GM12878 (cell line): ENCODE data around the gene TFRC. TPM values are rescaled to one million over a fixed set of nuclear protein-coding genes. Genes with fewer than 3 reads are reported as not detected.
A peak's percentile ranks its signal among the peaks of the same experiment; 100 is the strongest.

Experiments used
- ATAC-seq: fragments of 200-7000 bp; cut with Tn5 transposase; 3 replicates; pipeline ENCODE4 v1.9.1; 2020; ENCODE audit warnings: mild to moderate bottlenecking, moderate library complexity
- BruUV-seq: library from RNA; stranded (reverse); fragments of 400-500 nt; replicated peaks from 2 replicates; lab custom pipeline; 2021; lab: Mats Ljungman, UMichigan
- CTCF ChIA-PET: fragments of 300-600 bp; sonication (Branson Sonifier 250); formaldehyde crosslinking; extraction: SDS; loops from one replicate; lab custom pipeline; 2021; ENCODE audit warnings: inconsistent platforms; lab: Yijun Ruan, JAX
- POLR2A ChIA-PET: fragments of 350-600 bp; formaldehyde crosslinking; extraction: SDS; loops from one replicate; lab custom pipeline; 2021; ENCODE audit warnings: inconsistent platforms; lab: Charles Lee
- RAD21 ChIA-PET: fragments of 300-600 bp; sonication (Branson Sonifier 250); formaldehyde crosslinking; loops from one replicate; lab custom pipeline; 2023; ENCODE audit warnings: antibody characterized with exemption; ENCODE audit not compliant: unreplicated experiment; lab: Charles Lee
- SMC1A ChIA-PET: fragments of 300-600 bp; sonication (Branson Sonifier 250); formaldehyde crosslinking; loops from one replicate; lab custom pipeline; 2023; ENCODE audit not compliant: unreplicated experiment, uncharacterized antibody; lab: Charles Lee
- DNase-seq: peaks from one replicate; pipeline ENCODE4 v3.0.0-alpha.2; 2011; ENCODE audit warnings: low read depth, low spot score
- FAIRE-seq: peaks from 3 replicates; lab custom pipeline; 2011; peaks lifted over from hg19 to GRCh38; lab: Jason Lieb, UNC
- H2AFZ ChIP-seq: 2 replicates; pipeline ENCODE4 v1.6.0; 2011; ENCODE audit warnings: low read depth, low read length, control low read depth; ENCODE audit not compliant: control insufficient read depth
- H3K27ac ChIP-seq: 2 replicates; pipeline ENCODE4 v1.5.1; 2011; ENCODE audit warnings: control low read depth; ENCODE audit not compliant: control insufficient read depth, insufficient read depth
- H3K27me3 ChIP-seq, 2 experiments: replicated peaks in 1 of 2; 2 replicates each; pipeline versions ENCODE4 v1.6.0 to v1.6.1; 2011; ENCODE audit warnings: low read length in 1 of 2; ENCODE audit not compliant: control insufficient read depth in 2 of 2, insufficient read depth in 2 of 2
- H3K36me3 ChIP-seq, 2 experiments: 2 replicates each; pipeline ENCODE4 v1.5.1; 2011; ENCODE audit warnings: low read length in 1 of 2; ENCODE audit not compliant: control insufficient read depth in 2 of 2, insufficient read depth in 2 of 2
- H3K4me1 ChIP-seq: 2 replicates; pipeline ENCODE4 v1.6.1; 2011; ENCODE audit warnings: mild to moderate bottlenecking, low read length, moderate library complexity, mixed read lengths; ENCODE audit not compliant: control insufficient read depth, insufficient read depth
- H3K4me2 ChIP-seq: 2 replicates; pipeline ENCODE4 v1.6.0; 2011; ENCODE audit warnings: control low read depth; ENCODE audit not compliant: control insufficient read depth, insufficient read depth
- H3K4me3 ChIP-seq: fragments of 200-600 bp; sonication (generic); 2 replicates; pipeline ENCODE4 v1.5.1; 2016
- H3K79me2 ChIP-seq: 2 replicates; pipeline ENCODE4 v1.6.0; 2011; ENCODE audit warnings: low read length; ENCODE audit not compliant: control insufficient read depth, insufficient read depth
- H3K9ac ChIP-seq: 2 replicates; pipeline ENCODE4 v1.8.0; 2011; ENCODE audit warnings: low read length, control low read depth, mixed read lengths; ENCODE audit not compliant: control insufficient read depth, insufficient read depth
- H3K9me3 ChIP-seq: replicated peaks from 3 replicates; pipeline ENCODE4 v1.5.1; 2011; ENCODE audit warnings: mild to moderate bottlenecking, low read length; ENCODE audit not compliant: control insufficient read depth, insufficient read depth
- H4K20me1 ChIP-seq: 2 replicates; pipeline ENCODE4 v1.6.0; 2011; ENCODE audit not compliant: control insufficient read depth, insufficient read depth
- BHLHE40 ChIP-seq, 2 experiments: fragments of 450-650 bp in 1 of 2; IDR thresholded peaks; 2 replicates each; pipeline ENCODE4 v1.6.1; 2011 to 2017; ENCODE audit warnings: low read depth in 2 of 2, borderline replicate concordance in 1 of 2, improper control_type of control experiment in 1 of 2, low read length in 1 of 2, mild to moderate bottlenecking in 1 of 2
- E4F1 ChIP-seq: fragments of 450-650 bp; IDR thresholded peaks from 2 replicates; pipeline ENCODE4 v1.6.1; 2018; ENCODE audit warnings: borderline replicate concordance, mild to moderate bottlenecking; ENCODE audit not compliant: partially characterized antibody
- HSF1 ChIP-seq: fragments of 150-350 bp; IDR thresholded peaks from 2 replicates; pipeline ENCODE4 v1.6.1; 2014; ENCODE audit warnings: mild to moderate bottlenecking, low read depth, low read length
- MLLT1 ChIP-seq: fragments of 450-650 bp; IDR thresholded peaks from 2 replicates; pipeline ENCODE4 v1.6.1; 2016; ENCODE audit warnings: mild to moderate bottlenecking
- NFIC ChIP-seq: IDR thresholded peaks from 2 replicates; pipeline ENCODE4 v1.6.1; 2012; ENCODE audit warnings: low read depth, mild to moderate bottlenecking, inconsistent platforms, low read length, moderate library complexity
- NFYA ChIP-seq: IDR thresholded peaks from 2 replicates; pipeline ENCODE4 v1.6.1; 2011; ENCODE audit warnings: low read depth, mild to moderate bottlenecking, low read length, improper control_type of control experiment, borderline replicate concordance
- RELB ChIP-seq: fragments of 450-650 bp; IDR thresholded peaks from 2 replicates; pipeline ENCODE4 v1.6.1; 2017; ENCODE audit warnings: low read depth, mild to moderate bottlenecking, moderate library complexity
- ZBED1 ChIP-seq: IDR thresholded peaks from 2 replicates; pipeline ENCODE4 v1.6.1; 2016; ENCODE audit warnings: borderline replicate concordance
- ZNF592 ChIP-seq: fragments of 450-650 bp; IDR thresholded peaks from 2 replicates; pipeline ENCODE4 v1.6.1; 2017; ENCODE audit warnings: mild to moderate bottlenecking, moderate library complexity
- WGBS: methylation state at CpG from one replicate; pipeline ENCODE4 v1.1.6; 2016; ENCODE audit warnings: low lambda C conversion rate; ENCODE audit not compliant: insufficient replicate concordance, insufficient coverage; ENCODE audit errors: missing lambda C conversion rate; 5-methylcytosine and 5-hydroxymethylcytosine counted together
- in situ Hi-C: fragments of 300-500 bp; cut with MboI; formaldehyde crosslinking; loops from 9 replicates; pipeline ENCODE4 v1.14.3; 2018; ENCODE audit warnings: mixed read lengths
- intact Hi-C: fragments of 100-400 bp; cut with micrococcal nuclease; formaldehyde crosslinking; loops from one replicate; pipeline ENCODE4 v1.14.2; 2022; ENCODE audit not compliant: unreplicated experiment
- polyA plus RNA-seq, 11 experiments: library from polyadenylated mRNA; depleted of rRNA in 4 of 11; unstranded in 6 of 11; stranded (reverse) in 5 of 11; fragments of >200 nt; fragmentation: Nextera tagmentation in 4 of 11; fragmentation: Illumina TruSeq in 1 of 11; extraction: Ambion mirVana in 4 of 11; extraction: Trizol in 1 of 11; gene quantifications; 1 replicate in 1 of 11; 2 replicates in 10 of 11; pipeline versions ENCODE4 v1.2.1 to v1.2.3, GENCODE V29; 2011 to 2016; ENCODE audit warnings: inconsistent platforms in 2 of 11, missing spikeins in 2 of 11, low read depth in 1 of 11
- total RNA-seq, 4 experiments: library from RNA; depleted of rRNA in 3 of 4; stranded (reverse); fragments of >200 nt in 3 of 4; fragmentation: Illumina TruSeq in 1 of 4; extraction: Trizol in 1 of 4; gene quantifications; 2 replicates each; pipeline versions ENCODE4 v1.2.1 to v1.2.3, GENCODE V29; 2013 to 2021

Gene TFRC
- total and polyA plus RNA-seq, 10 of the 15 experiments (the other 5 are each of a cell fraction or from before 2014, with no cell fraction given), result 123 to 526 (median 316) TPM

GRCh38 chr3:196127308-196128040 lies 45.6 kb upstream of the TFRC start:
- FAIRE-seq (no peak), ATAC-seq (peak; percentile 80), DNase-seq (no peak)
- intact Hi-C loops (no loop called here), in situ Hi-C loops (no loop called here)
- ChIA-PET CTCF (interaction anchor here (0.6 to 2.9 kb wide), 11 partner anchors 10 to 67 kb away, joined by 3 to 13 read pairs (median 4); no protein-coding TSS in a partner anchor), SMC1A (interaction anchor here (1.0 to 4.2 kb wide), 15 partner anchors 9 to 65 kb away, joined by 3 to 22 read pairs (median 7); no protein-coding TSS in a partner anchor), RAD21 (interaction anchor here (0.9 to 3.0 kb wide), 11 partner anchors 10 to 64 kb away, joined by 3 to 15 read pairs (median 7); no protein-coding TSS in a partner anchor), POLR2A (interaction anchor here (0.6 to 1.6 kb wide), 8 partner anchors 8 to 53 kb away, joined by 3 to 9 read pairs (median 4); no protein-coding TSS in a partner anchor)
- no TSS peak for BruUV-seq
- Histone ChIP-seq H2AFZ (peak overlapping the region; percentile 62), H3K4me1 (peaks cover 25% of the 10 kb centered on the region), H3K27ac (peak overlapping the region; percentile 27), H3K79me2 (no peaks in the 10 kb centered on the region), H3K9me3 (no peaks in the 10 kb centered on the region; the same call in 2 of the 3 replicates), H3K36me3 (no peaks in the 10 kb centered on the region), H3K4me2 (peak overlapping the region; percentile 50), H4K20me1 (no peaks in the 10 kb centered on the region), H3K27me3 (no peaks in the 10 kb centered on the region), H3K9ac (peak overlapping the region; percentile 43), H3K4me3 (no peak overlapping the region)
- WGBS, result 14% methylated on average over 12 of the region's 12 CpGs
- TF ChIP-seq NFYA (no peak), NFIC (no peak), ZBED1 (no peak), HSF1 (no peak), ZNF592 (no peak), BHLHE40 (IDR thresholded peaks at IDR 0.05; ENCODE audit: borderline replicate concordance in 1 of 2, low read depth in 2 of 2, low read length in 1 of 2) (peak; percentile 9 to 54; a peak in 1 of 4 replicates), RELB (peak; percentile 77), E4F1 (no peak), MLLT1 (peak; percentile 48; the same call in 1 of the 2 replicates)
